ENCODE data around the gene FAM222A.

Gene FAM222A

DNA sequence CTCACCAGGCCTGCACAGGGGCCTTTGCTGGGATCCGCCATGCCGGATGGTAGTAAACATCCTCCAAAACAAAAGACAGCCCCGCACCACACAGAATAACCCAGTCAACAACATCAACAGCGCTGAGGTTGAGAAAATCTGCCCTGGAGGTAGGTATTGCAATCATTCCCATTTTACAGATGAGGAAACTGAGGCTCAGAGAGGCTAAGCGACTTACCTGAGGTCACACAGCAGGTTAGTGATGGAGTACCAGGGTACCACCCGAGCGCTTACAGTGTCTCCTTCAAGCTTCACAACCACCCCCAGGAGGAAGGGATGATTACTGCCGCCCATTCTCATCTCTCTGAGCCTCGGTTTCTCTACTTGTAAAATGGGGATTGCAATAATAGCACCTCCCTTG, 104.6 kb downstream of the FAM222A start:
- DNase-seq (ENCODE audit: low read depth in 2 of 3, low spot score in 1 of 3): no peak

DNA sequence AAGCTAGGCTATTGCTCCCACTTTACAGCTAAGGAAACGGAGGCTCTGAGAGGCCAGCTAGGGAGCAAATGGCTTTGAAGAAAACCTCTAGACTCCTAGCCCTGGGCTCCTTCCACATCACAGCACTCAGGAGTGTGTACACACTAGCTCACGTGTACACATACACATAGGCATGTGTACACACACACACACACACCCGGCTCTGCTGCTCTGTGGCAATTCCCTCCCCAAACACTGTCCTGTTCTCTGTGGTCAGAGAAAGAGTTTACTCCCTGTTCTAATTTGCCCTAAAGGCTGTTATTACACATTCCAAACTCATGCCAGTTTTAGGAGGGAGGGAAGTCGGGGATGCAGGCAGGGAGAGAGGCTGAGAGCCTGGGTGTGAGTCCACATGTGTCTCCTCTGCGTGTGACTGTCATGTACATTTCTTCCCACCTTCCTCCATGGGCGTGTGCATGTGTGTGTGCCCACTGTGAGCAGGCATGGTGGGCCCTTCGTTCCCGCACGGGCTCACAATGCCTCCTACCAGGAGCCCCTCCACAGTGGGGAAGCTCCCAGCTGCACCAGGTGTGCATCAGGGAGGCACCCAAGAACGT, 105.4 kb downstream of the FAM222A start:
- no peak for DNase-seq (ENCODE audit: low read depth in 2 of 3, low spot score in 1 of 3)

All from stimulated activated CD4-positive, alpha-beta T cell treated with anti-CD3 and anti-CD28 coated beads, Interleukin-12 subunit alpha, Interleukin-12 subunit beta, amount 100 ng/mL, for 48 hours (primary cell).